HG02623 (cell line): ENCODE results near the gene GMDS.

Experiments
- ATAC-seq: cut with Tn5 transposase; IDR thresholded peaks from one replicate; pipeline ENCODE4 v1.9.1; 2021; ENCODE audit warnings: moderate library complexity; ENCODE audit not compliant: unreplicated experiment

GMDS gene

DNA sequence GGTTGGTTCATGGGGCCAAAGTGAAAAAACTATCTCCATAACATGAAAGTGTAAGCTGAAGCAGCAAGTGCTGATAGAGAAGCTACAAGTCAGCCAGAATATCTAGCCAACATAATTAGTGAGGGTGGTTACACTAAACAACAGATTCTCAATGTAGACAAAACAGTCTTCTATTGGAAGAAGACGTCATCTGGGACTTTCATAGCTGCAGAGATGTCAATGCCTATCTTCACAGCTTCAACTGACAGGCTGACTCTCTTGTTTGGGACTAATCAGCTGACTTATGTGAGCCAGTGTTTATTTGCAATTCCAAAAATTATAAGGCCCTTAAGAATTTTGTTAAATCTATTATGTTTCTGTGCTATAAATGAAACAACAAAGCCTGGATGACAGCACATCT, 63.2 kb downstream of the GMDS start:
- ATAC-seq = no peak

GRCh38 chr6:2181567-2181966, 63.8 kb downstream of the GMDS start:
- ATAC-seq = no peak

DNA sequence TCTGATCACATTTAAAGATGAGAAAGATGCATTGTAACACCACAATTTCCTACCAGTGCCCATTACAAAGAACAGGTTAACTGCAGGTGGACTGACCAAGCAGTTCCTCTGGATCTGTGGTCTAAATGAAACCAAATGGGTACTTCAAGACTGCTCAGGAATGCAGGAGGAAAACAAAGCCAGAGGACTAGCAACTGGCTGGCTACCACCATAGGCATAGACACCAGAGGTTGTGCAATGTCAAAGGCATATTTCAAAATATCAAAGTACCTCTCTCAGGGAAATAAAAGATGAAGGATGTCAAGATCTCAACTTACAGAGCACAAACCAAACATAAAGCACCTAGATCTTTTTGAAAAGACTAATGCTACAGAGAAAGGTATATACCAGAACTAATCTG, 65.5 kb downstream of the GMDS start:
- no peak for ATAC-seq

GRCh38 chr6:2179241-2179640, 66.2 kb downstream of the GMDS start:
- no peak for ATAC-seq

DNA sequence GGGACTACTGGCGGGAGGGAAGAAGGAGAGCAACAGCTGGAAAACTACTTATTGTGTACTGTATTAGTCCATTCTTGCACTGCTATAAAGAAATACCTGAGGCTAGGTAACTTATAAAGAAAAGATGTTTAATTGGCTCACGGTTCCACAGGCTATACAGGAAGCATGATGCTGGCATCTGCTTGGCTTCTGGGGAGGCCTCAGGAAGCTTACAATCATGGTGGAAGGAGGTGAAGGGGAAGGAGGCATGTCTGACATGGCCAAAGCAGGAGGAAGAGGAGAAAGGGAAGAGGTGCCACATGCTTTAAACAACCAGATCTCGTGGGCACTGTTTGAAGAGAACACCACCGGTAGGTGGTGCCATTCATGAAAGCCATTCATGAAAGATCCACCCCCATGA, 67.3 kb downstream of the GMDS start:
- no peak for ATAC-seq

DNA sequence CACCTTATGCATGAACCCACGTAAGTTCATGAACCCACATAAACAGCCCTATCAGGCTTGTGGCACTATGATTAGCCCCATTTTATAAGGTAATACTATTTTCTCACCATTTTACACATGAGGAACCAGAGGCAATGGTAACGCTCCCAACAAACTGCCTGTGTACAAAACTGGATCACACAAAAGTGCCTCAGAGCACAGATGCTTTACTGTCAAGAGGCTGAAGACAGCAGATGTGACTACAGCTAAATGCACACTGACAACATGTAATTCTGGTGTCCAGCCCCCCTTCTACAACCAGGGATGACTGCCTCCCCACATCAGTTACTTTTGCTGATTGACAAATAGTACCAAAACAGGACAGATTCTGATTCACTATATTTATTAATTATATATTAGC, 69.6 kb downstream of the GMDS start:
- no peak for ATAC-seq

DNA sequence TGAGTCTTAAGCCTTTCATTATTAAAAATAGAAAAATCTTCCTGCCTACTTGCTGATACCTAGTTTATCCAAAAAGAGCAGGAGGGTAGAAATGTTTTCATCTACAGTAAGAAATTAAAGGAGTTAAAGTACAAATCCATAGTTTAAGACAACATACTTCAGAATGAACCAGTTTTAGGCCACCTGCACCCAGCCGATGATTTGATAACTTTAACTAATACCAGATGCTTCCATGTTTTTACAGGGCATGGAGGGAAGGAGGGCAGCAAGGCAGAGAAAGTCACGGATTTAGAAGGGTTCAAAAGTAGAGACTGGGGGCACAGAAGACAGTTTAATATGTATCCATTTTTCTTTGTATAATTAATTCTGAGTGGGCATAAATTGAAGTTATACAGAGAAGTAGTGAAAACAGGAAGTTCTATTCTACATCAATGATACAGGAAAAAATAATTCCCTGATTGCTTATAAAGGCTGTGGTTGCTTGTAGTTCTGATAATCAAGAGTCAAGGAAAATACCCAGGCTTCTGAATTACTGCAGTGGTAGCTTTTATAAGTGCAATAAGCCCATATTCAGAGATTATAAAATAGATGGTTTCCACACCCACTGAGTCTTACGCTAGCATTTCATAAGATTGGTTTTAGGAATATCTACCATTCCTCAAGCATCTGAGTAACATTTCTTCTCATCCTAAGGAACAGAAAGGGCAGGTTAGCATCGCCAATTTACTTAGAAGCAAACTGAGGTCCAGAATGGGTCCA, 72.0 kb downstream of the GMDS start:
- ATAC-seq = no peak

DNA sequence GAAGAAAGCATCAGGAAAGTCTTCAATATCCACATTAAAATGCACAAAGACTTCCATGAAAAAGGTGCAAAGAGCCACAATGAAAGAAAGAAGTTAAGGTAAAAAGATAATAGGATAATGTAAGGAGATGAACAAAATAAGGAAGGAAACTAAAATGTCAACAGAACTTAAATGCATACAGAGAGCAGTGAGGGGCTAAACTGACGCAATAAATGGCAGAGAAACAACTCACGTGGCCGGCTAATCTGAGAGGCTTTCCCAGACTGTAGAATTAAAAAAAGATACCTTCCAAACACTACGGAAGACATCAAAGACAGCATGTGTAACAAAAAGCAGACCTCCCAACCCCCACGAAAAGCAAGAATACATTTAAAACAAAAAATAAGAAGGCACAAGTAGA, 73.7 kb downstream of the GMDS start:
- ATAC-seq = no peak

GRCh38 chr6:2168480-2168879, 76.9 kb downstream of the GMDS start:
- ATAC-seq = no peak

- ATAC-seq = no peak
These were observed 78.7 kb downstream of the GMDS start for GRCh38 chr6:2166717-2167116.

DNA sequence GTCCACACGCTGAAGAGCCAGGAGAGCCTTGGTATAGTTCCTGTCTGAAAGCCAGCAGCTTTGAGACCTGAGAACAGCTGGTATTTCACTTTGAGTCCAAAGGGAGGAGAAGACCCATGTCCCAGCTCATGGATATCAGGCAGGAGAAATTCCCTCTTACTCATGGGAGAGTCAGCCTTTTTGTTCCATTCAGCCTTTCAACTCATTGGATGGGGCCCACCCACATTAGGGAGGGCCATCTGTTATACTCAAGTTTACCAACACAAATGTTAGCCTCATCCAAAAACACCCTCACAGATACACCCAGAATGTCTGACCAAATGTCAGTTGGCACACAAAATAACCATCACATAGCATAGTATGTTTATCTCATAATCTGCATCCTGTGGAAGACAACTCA, 80.1 kb downstream of the GMDS start:
- no peak for ATAC-seq

DNA sequence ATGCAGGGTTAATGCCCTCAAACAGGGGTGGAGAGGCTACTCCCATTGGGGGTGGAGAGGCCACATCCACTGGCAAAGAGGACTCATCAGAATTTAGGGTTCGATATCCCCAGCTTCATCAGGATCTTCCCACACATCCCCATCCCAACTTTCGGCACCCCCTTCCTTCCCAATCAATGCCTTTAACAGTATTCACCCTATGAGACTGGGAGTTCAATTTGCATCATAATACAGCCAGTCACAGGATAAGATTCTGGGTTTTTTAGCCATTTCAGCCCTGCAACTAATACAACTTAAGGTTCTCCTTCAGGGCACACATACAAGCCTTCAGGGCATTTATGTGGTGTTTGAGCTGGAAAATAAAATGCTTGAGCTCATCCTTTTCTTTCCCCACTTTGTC, 80.9 kb downstream of the GMDS start:
- no peak for ATAC-seq

DNA sequence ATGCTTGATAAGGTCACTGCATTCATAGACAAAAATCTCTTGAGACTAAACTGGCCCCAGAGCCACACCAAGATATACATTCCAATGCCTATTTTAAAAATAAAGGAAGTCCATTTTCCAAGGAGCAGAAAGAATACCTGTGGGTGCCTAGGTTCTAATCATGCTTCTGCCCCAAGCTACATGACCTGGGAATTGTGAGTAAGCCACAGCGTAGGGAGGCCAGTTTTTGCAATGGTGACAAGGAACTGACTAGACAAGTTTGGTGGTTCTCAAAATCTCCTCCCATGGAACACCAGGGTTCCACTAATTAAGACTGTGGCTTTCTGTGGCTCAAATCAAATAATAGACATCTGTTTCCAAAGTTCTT, 83.3 kb downstream of the GMDS start:
- ATAC-seq = no peak

DNA sequence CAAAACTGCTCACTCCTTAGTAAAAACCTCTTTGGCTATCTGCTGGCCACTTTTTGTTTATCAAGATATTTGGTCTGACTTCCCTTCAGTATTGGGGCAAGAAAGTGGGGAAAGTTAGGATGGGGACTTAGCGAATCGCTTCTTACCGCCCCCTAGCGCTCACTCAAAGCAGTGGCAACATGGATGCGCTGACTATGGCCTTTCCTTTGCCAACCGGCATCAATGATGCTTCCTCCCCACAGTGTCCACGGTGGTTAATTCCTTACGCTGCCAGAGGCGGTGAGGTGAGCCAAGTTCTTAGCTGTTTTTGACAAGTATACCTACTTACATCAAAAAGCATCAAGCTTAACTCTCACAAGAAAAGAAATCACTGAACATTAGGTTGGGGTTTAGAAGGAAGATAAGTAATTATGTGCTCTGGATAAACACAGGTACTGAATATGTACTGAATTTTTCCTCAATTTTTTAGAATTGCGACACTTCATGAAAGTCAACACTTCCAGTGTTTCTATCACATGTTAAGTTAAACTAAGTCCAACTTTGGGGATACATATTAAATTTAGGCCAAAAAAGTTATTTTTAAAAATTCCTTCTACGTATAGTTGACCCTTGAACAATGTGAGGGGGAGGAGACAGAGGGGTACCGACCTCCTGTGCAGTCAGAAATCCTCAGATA, 86.7 kb downstream of the GMDS start:
- no peak for ATAC-seq

GRCh38 chr6:2157441-2158127, 87.8 kb downstream of the GMDS start:
- ATAC-seq = no peak

DNA sequence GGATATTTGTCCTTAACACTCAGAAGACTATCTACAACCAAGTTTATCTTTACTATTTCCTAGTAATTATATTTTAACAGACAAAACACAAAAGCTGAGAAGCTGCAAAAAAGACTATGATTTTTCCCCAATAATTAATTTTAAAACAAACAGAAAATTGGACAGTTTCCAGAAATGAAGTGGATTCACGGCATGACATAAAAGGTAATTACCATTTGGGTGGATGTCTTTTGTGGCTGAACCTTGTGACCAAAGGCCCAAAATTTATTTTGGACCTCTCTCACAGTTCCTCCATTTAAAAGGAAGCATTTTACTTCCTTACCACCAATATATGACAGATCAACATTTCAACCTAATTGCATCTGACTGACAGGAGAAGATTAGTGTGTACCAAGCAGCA, 90.2 kb downstream of the GMDS start:
- no peak for ATAC-seq

- ATAC-seq = no peak
These were observed 95.9 kb downstream of the GMDS start for GRCh38 chr6:2149361-2150006.

- no peak for ATAC-seq
These were observed 96.7 kb downstream of the GMDS start for GRCh38 chr6:2148748-2149147.

GRCh38 chr6:2147766-2148448, 97.5 kb downstream of the GMDS start:
- ATAC-seq = no peak

- ATAC-seq = no peak
These were observed 98.1 kb downstream of the GMDS start for GRCh38 chr6:2147261-2147660.

- ATAC-seq = no peak
These were observed 101.2 kb downstream of the GMDS start for GRCh38 chr6:2144210-2144609.
